Liver (tissue), 9 donors: ENCODE results near the gene ZFHX2. TPM values are rescaled to one million over a fixed set of nuclear protein-coding genes. Genes with fewer than 3 reads are reported as not detected.

Experiments
- DNase-seq: peaks from one replicate; pipeline ENCODE4 v3.0.0-alpha.2; 2017; ENCODE audit warnings: low spot score
- H3K27ac ChIP-seq, 2 donors: one replicate each; pipeline ENCODE4 v1.7.0; 2013; ENCODE audit warnings: inconsistent platforms in 2 of 2, low read length in 2 of 2, control low read depth in 1 of 2, low read depth in 1 of 2, mild to moderate bottlenecking in 1 of 2
- H3K27me3 ChIP-seq, 4 donors: one replicate each; pipeline versions ENCODE4 v1.6.1 to v1.7.0; 2013; ENCODE audit warnings: low read length in 3 of 4, inconsistent platforms in 1 of 4, mild to moderate bottlenecking in 1 of 4, moderate library complexity in 1 of 4; ENCODE audit not compliant: control insufficient read depth in 4 of 4, insufficient read depth in 4 of 4
- H3K36me3 ChIP-seq, 4 donors: one replicate each; pipeline versions ENCODE4 v1.6.1 to v1.7.0; 2013; ENCODE audit warnings: low read length in 3 of 4, mild to moderate bottlenecking in 3 of 4, low read depth in 1 of 4, moderate library complexity in 1 of 4; ENCODE audit not compliant: control insufficient read depth in 4 of 4, insufficient read depth in 3 of 4
- H3K4me1 ChIP-seq, 4 donors: one replicate each; pipeline versions ENCODE4 v1.6.1 to v1.7.0; 2013; ENCODE audit warnings: low read length in 3 of 4, mild to moderate bottlenecking in 3 of 4, moderate library complexity in 1 of 4; ENCODE audit not compliant: control insufficient read depth in 4 of 4, insufficient read depth in 4 of 4
- H3K4me3 ChIP-seq, 3 donors: one replicate each; pipeline versions ENCODE4 v1.6.1 to v1.7.0; 2013; ENCODE audit warnings: low read length in 3 of 3, control low read depth in 1 of 3, low read depth in 1 of 3, mild to moderate bottlenecking in 1 of 3
- H3K9ac ChIP-seq, 2 donors: one replicate each; pipeline ENCODE4 v1.7.0; 2013; ENCODE audit warnings: low read length in 2 of 2, mild to moderate bottlenecking in 2 of 2, moderate library complexity in 2 of 2, control low read depth in 1 of 2, low read depth in 1 of 2
- H3K9me3 ChIP-seq, 4 donors: one replicate each; pipeline versions ENCODE4 v1.6.1 to v1.7.0; 2013; ENCODE audit warnings: low read length in 3 of 4; ENCODE audit not compliant: control insufficient read depth in 4 of 4
- CTCF ChIP-seq: fragments of 150-350 bp; IDR thresholded peaks from 2 replicates; pipeline ENCODE4 v1.5.1; 2017; ENCODE audit warnings: improper control_type of control experiment, low read depth, low read length; ENCODE audit not compliant: missing input control
- EGR1 ChIP-seq, 2 donors: IDR thresholded peaks; 2 replicates each; pipeline ENCODE4 v1.6.1; 2016 to 2018; ENCODE audit warnings: antibody characterized with exemption in 2 of 2, low read depth in 2 of 2
- FOXA1 ChIP-seq: IDR thresholded peaks from 2 replicates; pipeline ENCODE4 v1.6.1; 2016; ENCODE audit warnings: antibody characterized with exemption
- HNF4A ChIP-seq, 2 donors: conservative IDR thresholded peaks; 2 replicates each; pipeline ENCODE4 v1.6.1; 2016; ENCODE audit warnings: antibody characterized with exemption in 2 of 2, mild to moderate bottlenecking in 2 of 2
- HNF4G ChIP-seq: IDR thresholded peaks from 2 replicates; pipeline ENCODE4 v1.6.1; 2016; ENCODE audit warnings: antibody characterized with exemption
- JUND ChIP-seq, 2 donors: IDR thresholded peaks; 2 replicates each; pipeline ENCODE4 v1.6.1; 2016; ENCODE audit warnings: antibody characterized with exemption in 2 of 2
- MAX ChIP-seq: IDR thresholded peaks from 2 replicates; pipeline ENCODE4 v1.6.1; 2016; ENCODE audit warnings: antibody characterized with exemption
- NR2F2 ChIP-seq: IDR thresholded peaks from 2 replicates; pipeline ENCODE4 v1.6.1; 2016; ENCODE audit warnings: antibody characterized with exemption
- RAD21 ChIP-seq, 2 donors: IDR thresholded peaks; 2 replicates each; pipeline ENCODE4 v1.6.1; 2016; ENCODE audit warnings: antibody characterized with exemption in 2 of 2, mild to moderate bottlenecking in 2 of 2
- REST ChIP-seq: IDR thresholded peaks from 2 replicates; pipeline ENCODE4 v1.6.1; 2016; ENCODE audit warnings: antibody characterized with exemption, mild to moderate bottlenecking
- RXRA ChIP-seq, 2 donors: IDR thresholded peaks; 2 replicates each; pipeline ENCODE4 v1.6.1; 2017 to 2018; ENCODE audit warnings: antibody characterized with exemption in 2 of 2, mild to moderate bottlenecking in 1 of 2
- SP1 ChIP-seq: IDR thresholded peaks from 2 replicates; pipeline ENCODE4 v1.6.1; 2018; ENCODE audit warnings: antibody characterized with exemption, mild to moderate bottlenecking
- TAF1 ChIP-seq: conservative IDR thresholded peaks from 2 replicates; pipeline ENCODE4 v1.6.1; 2016; ENCODE audit warnings: antibody characterized with exemption, mild to moderate bottlenecking
- YY1 ChIP-seq: IDR thresholded peaks from 2 replicates; pipeline ENCODE4 v1.6.1; 2016; ENCODE audit warnings: antibody characterized with exemption, mild to moderate bottlenecking
- ZBTB33 ChIP-seq: IDR thresholded peaks from 2 replicates; pipeline ENCODE4 v1.6.1; 2016; ENCODE audit warnings: antibody characterized with exemption
- WGBS: extraction: QIAGEN DNeasy Blood & Tissue Kit; methylation state at CpG from one replicate; pipeline ENCODE4 v1.1.7; 2013; 5-methylcytosine and 5-hydroxymethylcytosine counted together
- polyA plus RNA-seq, 2 donors: library from polyadenylated mRNA; stranded (reverse) in 1 of 2; unstranded in 1 of 2; fragments of 200-250 nt in 1 of 2; fragments of >200 nt in 1 of 2; fragmentation: Nextera tagmentation in 1 of 2; extraction: Ambion mirVana in 1 of 2; gene quantifications; one replicate each; pipeline versions ENCODE4 v1.2.1 to v1.2.3, GENCODE V29; 2013 to 2015
- total RNA-seq, 2 donors: library from RNA; depleted of rRNA; stranded (reverse); fragments of >200 nt; gene quantifications; one replicate each; pipeline ENCODE4 v1.2.3, GENCODE V29; 2014
- donor health status: healthy.
- donor health status: healthy.
- donor health status: healthy.
- donor health status: healthy.
- donor health status: healthy.

Gene ZFHX2
- total and polyA plus RNA-seq, 4 donors, result 0.06 to 0.14 (median 0.10) TPM

- TF ChIP-seq REST (no peak), RAD21 (IDR thresholded peaks at IDR 0.05) (no peak), EGR1 (IDR thresholded peaks at IDR 0.05; ENCODE audit: low read depth in 2 of 2) (no peak), HNF4G (no peak)
Measured at GRCh38 chr14:23579311-23579630, 27.7 kb upstream of the ZFHX2 start (continued).

- no peak within 1 kb of the TSS for H3K9ac ChIP-seq
- H3K4me1 ChIP-seq, result peaks cover 0 to 13% (median 10%) of the 10 kb centered on the region in 4 donors
- TF ChIP-seq EGR1 (IDR thresholded peaks at IDR 0.05; ENCODE audit: low read depth in 2 of 2) (no peak), HNF4G (no peak), NR2F2 (no peak), MAX (no peak), ZBTB33 (no peak), FOXA1 (no peak), CTCF (no peak), SP1 (no peak)
- H3K9me3 ChIP-seq, result no peaks in the 10 kb centered on the region
- no peak within 1 kb of the TSS for H3K27ac ChIP-seq
- 27% methylated on average over 18 of the region's 18 CpGs for WGBS
- no peaks in the 10 kb centered on the region for H3K36me3 ChIP-seq
- peaks cover 0 to 6% (median under 1%) of the 10 kb centered on the region in 4 donors for H3K27me3 ChIP-seq
- no peak for DNase-seq
- H3K4me3 ChIP-seq, result no peak within 1 kb of the TSS
Measured at GRCh38 chr14:23578560-23579310, 27.2 kb upstream of the ZFHX2 start, which contains the start of gene JPH4. TSS of gene JPH4 (minus strand) at chr14:23578790. CDS start at chr14:23577453, 1,337 bp downstream.

- no peak for DNase-seq
- Histone ChIP-seq H3K36me3 (no peaks in the 10 kb centered on the region), H3K4me3 (no peak overlapping the region), H3K9ac (no peak overlapping the region), H3K27ac (no peak overlapping the region), H3K4me1 (peaks cover 0 to 13% (median 12%) of the 10 kb centered on the region in 4 donors), H3K27me3 (peaks cover 0 to 6% (median under 1%) of the 10 kb centered on the region in 4 donors), H3K9me3 (no peaks in the 10 kb centered on the region)
- WGBS, result 7% methylated on average over 24 of the region's 24 CpGs
- TF ChIP-seq MAX (no peak), ZBTB33 (no peak), HNF4G (no peak), TAF1 (no peak), RXRA (IDR thresholded peaks at IDR 0.05) (no peak), HNF4A (conservative IDR thresholded peaks at IDR 0.05) (no peak), JUND (IDR thresholded peaks at IDR 0.05) (no peak), YY1 (no peak), CTCF (no peak), EGR1 (IDR thresholded peaks at IDR 0.05; ENCODE audit: low read depth in 2 of 2) (no peak)
Measured at GRCh38 chr14:23577710-23578392, 26.3 kb upstream of the ZFHX2 start.
